Stimulated activated CD4-positive, alpha-beta T cell treated with anti-CD3 and anti-CD28 coated beads, Interleukin-4, amount 100 ng/mL, for 24 hours (primary cell): Measurements from ENCODE around the gene NLRP14.

Experiments used
- DNase-seq: peaks from one replicate; pipeline ENCODE4 v3.0.0-alpha.2; 2020

Gene NLRP14, protein sequence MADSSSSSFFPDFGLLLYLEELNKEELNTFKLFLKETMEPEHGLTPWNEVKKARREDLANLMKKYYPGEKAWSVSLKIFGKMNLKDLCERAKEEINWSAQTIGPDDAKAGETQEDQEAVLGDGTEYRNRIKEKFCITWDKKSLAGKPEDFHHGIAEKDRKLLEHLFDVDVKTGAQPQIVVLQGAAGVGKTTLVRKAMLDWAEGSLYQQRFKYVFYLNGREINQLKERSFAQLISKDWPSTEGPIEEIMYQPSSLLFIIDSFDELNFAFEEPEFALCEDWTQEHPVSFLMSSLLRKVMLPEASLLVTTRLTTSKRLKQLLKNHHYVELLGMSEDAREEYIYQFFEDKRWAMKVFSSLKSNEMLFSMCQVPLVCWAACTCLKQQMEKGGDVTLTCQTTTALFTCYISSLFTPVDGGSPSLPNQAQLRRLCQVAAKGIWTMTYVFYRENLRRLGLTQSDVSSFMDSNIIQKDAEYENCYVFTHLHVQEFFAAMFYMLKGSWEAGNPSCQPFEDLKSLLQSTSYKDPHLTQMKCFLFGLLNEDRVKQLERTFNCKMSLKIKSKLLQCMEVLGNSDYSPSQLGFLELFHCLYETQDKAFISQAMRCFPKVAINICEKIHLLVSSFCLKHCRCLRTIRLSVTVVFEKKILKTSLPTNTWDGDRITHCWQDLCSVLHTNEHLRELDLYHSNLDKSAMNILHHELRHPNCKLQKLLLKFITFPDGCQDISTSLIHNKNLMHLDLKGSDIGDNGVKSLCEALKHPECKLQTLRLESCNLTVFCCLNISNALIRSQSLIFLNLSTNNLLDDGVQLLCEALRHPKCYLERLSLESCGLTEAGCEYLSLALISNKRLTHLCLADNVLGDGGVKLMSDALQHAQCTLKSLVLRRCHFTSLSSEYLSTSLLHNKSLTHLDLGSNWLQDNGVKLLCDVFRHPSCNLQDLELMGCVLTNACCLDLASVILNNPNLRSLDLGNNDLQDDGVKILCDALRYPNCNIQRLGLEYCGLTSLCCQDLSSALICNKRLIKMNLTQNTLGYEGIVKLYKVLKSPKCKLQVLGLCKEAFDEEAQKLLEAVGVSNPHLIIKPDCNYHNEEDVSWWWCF

DNA sequence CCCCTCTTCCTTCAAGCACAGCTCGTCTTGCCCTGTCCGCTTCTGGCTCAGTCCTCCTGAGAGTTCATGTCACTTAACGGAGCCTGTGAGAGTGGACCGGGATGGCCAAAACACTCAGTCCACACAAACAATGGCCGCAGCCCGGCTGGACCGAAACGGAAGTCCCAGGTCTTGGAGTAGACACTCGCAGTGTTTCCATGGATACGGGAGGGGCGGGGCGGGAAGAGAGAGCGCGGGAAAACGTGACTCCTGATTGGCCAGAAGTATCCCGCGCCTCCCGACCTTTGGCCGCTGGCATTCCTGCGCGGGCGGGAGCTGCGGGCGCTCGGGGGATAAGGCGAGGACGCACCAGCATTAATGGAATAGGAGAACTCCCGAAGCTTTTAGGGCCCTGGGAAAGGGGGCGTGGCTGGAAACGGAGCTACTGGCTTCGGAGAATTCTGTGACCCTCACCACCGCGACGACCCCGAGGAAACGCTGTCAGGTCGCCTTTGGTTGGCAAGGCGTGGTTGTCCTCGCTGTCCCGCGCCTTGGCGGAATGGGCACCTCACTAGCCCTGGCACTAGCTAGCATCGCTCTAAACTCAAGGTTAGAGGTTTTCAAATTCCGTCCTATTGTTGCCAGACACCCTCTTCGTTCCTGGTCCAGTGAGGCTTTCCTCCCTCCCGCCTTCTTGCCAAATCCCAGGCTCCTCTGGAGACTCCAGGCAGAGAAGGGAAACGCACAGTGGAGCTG lies at the start of gene NLRP14, which contains the start of gene ZNF214:
TSS of gene NLRP14 (plus strand) at position 297 of the 735 bp plus-strand sequence. CDS start 18,108 bp downstream, outside the sequence.
TSS of gene ZNF214 (minus strand) at position 164 of the 735 bp plus-strand sequence. CDS start 17,511 bp downstream, outside the sequence.
- no peak for DNase-seq

DNA sequence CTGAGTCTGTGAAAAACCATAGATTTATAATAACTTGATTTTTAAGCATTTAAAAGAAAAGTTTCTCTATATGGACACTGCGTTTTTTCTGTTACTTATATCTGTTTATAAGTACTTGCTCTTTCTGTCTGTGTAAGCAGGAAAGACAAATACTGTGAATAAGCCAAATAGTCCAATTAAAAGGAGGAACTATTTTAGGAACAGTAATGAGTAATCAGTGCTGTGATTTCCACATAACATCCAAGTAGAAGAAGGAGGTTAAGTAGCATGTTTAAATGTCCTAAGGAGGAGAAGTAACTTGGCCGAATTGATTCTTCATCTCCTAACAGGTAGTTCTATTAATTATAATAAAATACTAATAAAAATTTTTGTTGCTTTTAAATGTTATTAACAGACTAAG lies 40.9 kb upstream of the NLRP14 start:
- DNase-seq, result no peak

DNA sequence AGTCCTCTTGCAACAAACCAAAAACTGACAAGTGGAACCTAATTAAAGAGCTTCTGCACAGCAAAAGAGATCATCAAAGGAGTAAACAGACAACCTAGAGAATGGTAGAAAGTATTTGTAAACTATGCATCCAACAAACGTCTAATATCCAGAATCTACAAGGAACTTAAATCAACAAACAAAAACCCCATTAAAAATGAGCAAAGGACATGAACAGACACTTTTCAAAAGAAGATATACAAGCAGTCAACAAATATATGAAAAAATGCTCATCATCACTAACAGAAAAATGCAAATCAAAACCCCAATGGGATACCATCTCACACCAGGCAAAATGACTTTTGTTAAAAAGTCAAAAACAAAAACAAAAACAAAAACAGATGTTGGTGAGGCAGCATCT lies 33.8 kb upstream of the NLRP14 start:
- DNase-seq, result no peak

DNA sequence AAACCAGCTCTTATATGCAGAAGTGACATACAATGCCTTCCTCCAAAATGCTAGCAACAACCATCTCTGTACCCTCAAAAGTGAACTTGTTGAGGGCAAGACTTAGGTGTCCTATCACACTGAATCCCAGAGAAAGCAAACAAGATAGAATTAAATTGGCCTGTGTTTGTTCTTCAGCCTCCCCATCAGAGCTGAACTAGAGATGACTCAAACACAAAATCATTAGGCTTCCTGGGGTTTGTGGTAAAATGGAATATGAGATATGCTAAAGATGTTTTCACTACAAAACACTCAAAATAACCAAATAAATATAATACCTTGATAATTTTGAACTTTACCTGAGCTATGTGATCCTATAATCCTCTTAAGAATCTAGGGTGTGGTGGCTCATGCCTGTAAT lies 31.8 kb upstream of the NLRP14 start:
- no peak for DNase-seq

DNA sequence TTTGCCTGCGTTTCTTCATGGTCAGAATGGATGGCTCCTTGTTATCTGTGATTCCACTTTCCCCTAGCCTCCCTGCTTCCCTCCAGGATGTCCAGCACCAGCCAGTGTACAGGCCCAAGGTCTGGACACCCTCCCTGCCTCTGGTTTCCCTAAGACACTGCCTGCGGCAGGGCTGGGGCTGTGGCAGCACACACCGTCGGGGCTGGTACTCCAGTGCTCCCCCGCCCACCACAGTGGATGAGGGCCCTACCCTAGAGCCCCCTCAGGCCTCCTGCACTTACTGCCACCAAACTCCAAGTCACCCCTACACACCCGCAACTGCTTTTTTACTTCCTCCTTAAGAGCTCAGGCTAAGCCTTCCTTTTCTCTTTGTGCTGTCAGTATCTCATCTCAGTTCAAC lies 29.1 kb upstream of the NLRP14 start:
- DNase-seq, result no peak

DNA sequence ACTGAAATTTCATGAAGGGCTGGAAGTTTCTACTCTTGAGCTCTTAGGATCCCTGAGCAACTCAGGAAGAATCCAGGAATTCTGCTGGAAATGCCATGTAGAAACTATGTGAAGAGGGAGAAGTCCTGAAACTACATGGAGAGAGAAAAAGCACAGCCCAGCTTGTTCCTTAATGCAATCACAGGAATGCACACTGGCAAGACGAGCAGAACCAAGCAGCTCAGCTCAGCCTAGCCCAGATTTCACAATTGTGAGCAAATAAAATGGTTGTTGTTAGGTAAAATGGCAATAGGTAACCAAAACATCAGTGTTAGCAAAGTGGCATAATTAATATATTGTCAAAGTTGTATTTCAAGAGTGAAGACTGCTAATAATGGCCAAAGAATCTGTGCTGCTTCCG lies 28.3 kb upstream of the NLRP14 start:
- DNase-seq, result no peak

DNA sequence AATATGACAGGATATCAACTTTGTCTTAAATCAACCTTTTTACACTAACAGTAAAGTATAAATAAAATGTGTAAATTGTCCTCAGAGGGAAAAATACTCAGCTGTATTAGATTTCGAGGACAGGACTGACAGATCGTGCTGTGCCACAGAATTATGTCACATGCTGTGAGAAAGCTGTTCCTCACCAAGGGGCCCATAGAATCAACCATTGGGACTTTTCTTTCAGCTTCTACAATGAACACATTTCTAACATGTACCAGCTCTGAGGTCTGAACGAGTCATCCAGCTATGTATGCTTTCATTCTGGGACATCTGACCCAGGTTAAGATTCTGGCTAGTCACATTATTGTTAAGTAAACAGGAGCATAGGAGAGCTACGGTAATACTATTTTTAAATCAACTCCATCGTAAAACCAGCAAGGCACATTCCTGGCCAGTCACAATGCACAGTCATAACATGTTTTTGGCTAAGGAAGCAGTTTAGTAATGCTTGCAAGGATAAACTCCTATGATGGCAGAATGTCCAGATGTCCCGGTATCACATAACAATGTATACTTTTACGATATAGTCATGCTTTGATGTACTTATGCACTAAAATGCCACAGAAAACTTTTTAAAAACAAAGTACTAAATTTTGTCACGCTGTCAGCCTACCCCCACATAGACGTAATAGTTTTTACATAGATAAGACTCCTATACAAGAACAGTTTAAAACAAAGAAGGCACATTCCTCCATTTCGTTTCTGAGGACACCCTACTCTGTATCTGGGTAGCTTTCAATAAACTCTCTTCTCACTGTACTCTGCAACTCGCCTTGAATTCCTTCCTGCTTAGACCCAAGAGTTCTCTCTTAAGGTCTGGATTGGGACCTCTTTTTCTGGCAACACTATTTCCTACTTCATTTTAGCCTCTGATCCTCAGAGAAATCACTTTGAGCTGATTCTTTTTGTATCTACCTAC lies 27.5 kb upstream of the NLRP14 start:
- DNase-seq, result no peak

DNA sequence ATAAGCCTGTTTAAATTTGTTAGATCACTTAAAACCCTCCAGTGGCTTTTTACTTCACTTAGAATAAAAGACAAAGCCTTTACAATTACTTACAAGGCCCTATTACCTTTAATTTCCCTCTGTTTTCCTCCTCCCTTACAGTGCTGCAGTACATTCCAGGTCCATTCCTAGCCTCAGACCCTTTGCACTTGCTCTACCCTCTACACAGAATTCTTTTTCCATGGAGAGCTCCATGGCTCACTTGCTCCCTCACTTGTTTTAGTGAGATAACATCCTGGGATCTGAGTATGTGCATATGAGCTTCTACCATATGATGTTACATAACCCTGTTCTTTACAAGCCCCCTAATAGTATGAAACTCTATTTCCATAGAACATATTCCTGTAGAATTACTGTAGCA lies 24.6 kb upstream of the NLRP14 start:
- no peak for DNase-seq

DNA sequence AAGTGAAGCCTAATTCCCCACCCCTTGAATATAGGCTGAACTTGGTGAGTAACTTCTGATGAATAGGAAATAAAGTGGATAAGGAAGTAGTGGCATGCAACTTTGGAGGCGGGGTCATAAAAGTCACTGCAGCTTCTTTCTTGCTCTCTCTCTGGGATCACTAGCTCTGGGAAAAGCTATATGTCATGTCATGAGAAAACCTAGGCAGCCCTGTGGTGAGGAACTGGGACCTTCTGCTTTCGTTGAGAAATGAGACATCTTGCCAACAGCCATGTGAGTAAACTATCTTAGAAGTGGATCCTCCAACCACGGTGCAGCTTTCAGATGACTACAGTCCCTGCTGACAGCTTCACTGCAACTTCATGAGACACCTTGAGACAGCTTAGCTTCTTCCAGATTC lies 15.8 kb upstream of the NLRP14 start:
- no peak for DNase-seq

DNA sequence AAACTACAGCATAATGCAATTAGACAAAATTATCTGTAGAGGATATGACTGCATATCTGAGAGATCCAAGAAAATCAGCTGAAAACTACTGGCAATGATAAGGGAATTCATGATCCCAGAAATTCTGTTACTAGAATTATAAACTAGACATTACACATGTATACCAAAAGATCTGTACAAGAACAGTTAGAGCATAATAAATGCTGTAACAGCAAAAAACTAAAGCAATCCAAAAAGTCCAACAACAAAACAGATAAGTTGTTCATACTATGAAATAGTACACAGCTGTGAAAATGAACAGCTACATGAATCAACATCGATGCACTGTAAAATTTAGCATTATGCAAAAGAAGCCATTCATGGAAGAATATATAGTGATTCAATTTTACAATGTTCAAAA lies 6.2 kb upstream of the NLRP14 start:
- no peak for DNase-seq

DNA sequence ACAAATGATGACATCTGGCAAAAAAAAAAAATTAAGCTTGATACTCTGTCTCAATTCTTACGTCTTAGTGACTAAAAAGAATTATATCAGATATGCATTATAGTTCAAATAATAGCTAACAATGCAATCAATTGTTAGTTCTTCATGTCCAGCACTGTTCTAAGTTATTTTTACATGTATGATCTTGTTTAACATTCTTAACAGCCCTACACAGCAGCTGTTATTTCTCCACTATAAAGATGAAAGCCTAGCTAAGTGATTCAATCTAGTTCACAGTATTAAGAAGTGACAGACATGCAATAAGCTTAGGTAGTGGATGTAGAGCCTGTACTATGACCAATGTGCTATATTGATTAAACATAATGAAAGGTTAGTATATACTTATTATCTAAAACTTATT lies 4.3 kb upstream of the NLRP14 start:
- DNase-seq, result no peak

DNA sequence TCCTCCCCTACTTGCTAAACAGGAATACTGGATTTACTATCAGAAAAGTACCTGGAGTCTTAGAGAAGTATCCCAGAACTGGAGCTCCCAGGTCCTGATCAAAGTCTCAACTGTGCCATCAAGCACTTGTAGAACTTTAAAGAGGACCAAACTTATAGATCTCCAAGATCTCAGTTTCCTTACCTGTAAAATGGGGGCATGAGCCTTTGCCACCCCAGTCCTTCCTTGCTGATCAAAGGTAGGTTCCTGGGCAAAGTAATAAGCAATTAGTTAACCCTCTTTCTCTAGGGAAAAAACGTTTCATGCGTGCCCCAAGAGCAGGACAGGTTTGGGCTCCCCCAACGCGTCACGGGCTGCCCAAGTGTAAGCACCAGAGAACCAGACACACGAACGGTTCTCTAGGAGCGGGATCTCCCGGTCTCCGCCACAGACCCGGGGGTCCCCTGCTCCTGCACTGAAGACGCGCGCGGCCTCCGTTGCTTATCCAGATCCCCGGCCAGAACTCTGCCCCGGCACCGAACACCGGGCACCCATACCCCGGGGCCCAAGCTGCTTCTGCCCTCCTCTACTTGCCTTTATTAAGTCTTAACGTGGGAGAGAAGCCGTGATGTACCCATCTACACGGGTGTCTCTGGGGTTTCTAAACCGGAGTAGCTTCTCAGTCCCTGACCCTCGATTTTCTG lies 638 bp upstream of the NLRP14 start:
- no peak for DNase-seq

DNA sequence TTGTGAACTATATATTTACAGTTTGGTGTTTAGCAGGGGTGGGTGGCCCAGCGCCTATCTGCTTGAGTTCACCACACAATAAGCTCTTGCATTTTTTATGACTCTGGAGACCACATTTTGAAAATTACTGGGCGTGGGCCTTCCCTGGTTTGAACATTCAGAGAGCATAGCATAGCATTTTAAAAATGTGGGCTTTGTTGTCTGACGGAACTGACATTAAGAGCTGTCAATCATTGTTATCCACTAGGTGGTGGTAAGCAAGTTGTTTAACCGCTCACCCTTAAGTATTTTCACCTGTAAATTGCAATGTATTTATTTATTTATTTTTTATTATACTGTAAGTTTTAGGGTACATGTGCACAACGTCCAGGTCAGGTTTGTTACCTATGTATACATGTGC lies 1.0 kb downstream of the NLRP14 start:
- DNase-seq, result no peak

DNA sequence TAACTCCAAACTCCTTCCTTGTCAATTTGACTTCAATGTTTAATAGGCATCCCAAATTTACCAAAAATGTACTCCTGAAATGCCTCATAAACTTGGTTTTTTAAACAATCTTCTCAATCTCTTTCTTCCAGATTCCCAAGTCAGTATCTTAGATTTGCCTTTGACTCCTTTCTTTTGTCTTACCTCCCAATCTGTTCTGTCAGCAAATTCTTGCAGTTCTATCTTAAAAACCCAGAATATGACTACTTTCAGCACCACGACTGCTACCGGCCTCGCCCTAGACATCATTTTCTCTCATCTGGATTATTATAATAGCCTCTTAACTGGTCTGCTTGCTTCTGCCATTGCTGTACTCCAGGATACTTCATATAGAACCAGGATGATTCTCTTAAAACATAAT lies 7.9 kb downstream of the NLRP14 start:
- DNase-seq, result no peak

DNA sequence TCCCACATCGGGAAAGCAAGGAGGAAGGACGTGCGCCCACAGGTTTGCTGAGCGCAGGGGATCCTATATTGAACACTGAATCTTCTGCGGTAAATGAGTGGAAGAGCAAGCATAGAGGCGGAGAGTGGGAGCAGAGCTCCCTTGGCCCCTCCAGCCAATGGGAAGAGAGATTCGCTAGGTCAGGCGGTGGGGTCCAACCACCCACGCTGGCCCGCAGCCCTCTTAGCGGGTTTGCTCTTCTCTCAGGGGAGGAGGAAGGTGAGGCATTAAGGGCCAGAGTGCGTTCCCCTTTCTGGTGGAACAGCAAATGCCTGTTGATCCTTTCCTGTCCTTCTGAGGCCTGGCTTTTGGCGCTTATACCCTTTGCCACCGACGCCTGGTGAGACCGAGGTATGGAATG lies 10.6 kb downstream of the NLRP14 start:
- no peak for DNase-seq

DNA sequence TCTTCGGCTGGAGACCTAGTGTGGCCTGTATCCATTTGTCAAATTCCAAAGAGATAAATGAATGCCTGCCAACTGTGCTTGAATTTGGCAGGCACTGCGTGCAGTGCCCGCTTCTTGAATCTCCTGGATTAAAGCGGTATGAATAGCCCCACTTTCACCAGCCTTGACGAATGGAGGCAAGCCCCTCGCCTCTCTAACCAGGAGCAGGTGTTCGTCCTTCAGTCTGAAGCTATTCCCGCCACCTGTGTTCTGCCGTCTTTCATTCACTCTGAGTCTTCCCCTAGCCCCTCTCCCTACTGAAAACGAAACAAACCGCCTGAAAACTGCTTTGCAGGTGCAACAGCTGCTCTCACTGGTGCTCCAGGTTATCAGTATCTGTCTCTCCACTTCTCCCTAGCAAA lies 11.2 kb downstream of the NLRP14 start:
- no peak for DNase-seq

DNA sequence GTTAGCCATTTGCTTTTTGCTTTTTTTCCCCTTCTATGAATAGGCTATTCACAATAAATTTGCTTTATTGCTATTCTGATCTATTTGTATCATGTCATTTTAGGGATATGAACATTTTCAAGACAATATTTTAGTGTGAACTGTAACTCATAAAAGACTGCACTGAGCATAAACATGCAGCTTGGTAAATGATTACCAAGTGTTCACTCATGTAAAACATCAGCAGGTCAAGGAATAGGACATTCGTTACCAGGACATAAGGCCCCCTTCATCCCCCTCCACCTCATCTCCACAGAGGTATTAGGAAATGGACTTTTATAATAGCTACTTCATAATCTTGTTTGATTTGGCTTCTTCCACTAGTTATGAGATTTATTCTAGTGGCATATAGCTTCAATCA lies 12.4 kb downstream of the NLRP14 start:
- no peak for DNase-seq

DNA sequence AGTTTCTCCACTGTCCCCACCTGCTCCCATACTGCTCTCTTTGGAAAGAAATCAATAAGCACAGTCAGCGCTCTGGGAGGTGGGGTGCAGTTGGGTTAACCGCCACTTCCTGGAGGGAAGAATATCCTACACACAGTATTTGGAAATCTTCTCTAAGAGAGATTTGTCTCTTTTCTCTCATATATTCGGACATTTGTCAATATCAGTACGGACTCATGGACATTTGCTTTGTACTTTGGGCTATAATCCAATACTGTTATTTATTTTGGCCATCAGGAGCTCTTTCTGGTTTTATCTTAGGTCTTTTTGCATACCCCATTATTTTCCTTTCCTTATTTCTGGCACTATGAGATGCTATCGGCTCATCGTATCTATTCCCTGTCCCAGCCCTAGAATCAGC lies 13.7 kb downstream of the NLRP14 start:
- DNase-seq, result no peak

DNA sequence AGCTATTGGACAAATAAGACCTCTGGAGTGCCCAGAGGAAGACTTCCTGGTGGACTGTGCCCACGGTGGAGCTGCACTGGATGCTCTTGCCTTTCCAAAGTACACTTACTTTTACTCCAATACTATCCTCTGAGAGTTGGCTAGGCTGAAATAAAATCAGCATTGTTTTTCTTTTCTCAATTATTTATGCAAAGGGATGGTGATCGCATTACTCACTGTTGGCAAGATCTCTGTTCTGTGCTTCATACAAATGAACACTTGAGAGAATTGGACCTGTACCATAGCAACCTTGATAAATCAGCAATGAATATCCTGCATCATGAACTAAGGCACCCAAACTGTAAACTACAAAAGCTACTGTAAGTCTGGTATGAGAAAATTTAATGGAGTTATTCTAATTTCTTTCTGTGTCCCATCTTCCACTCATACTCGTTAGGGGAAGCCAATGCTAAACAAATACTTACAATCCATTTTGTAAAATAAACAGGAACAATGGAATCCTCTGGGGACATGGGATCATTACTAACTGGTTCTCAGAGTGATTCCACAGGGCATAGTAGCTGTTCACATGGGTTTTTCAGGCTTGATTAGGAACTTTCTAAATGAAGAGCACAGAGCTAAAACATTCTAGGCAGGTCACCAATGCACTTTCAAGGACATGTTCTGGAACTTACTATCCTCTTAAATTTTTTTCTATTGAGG lies 26.3 kb downstream of the NLRP14 start:
- DNase-seq, result no peak

DNA sequence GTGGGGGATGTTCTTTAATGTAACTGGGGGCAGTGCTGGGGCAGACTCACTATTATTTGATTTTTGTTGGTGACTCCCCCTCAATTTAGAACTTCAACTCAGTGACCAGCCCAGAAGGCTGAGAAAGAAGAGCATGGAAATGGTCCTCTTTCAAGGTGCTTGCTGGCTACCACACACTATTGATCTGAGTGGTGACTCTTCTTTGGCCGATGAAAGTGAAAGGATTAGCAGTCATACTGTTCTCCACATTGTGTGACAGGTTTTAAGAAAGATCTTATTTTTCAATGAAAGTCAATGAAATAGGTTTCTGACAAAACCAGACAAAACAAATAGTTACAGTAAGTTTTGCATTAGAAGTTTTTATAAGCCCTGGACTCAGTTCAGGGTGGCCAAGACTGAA lies 29.9 kb downstream of the NLRP14 start:
- no peak for DNase-seq
